ENCODE data around the gene ANKRD13D. TPM values are rescaled to one million over a fixed set of nuclear protein-coding genes. Genes with fewer than 3 reads are reported as not detected.

ANKRD13D gene
- total RNA-seq, 1 experiment from 2014 or later, result 79.6 TPM

- Histone ChIP-seq H2AFZ (peak overlapping the region; percentile 89), H3K9me2 (ENCODE audit: insufficient read depth) (no peaks in the 10 kb centered on the region), H3K27me3 (ENCODE audit: insufficient read depth, low read depth) (no peaks in the 10 kb centered on the region), H3F3A (ENCODE audit: insufficient read depth, low read depth) (peaks cover 50% of the 10 kb centered on the region), H3K27ac (peak overlapping the region; percentile 83), H3K36me3 (ENCODE audit: low read depth) (peaks cover 14% of the 10 kb centered on the region; the same call in 1 of the 2 replicates), H3K9me3 (ENCODE audit: insufficient read depth, low read depth) (no peaks in the 10 kb centered on the region), H3K79me2 (ENCODE audit: low read depth) (peaks cover 30% of the 10 kb centered on the region), H3K4me1 (replicated peaks; ENCODE audit: insufficient read depth) (peaks cover 47% of the 10 kb centered on the region), H3K4me2 (peak overlapping the region; percentile 84), H4K20me1 (ENCODE audit: insufficient read depth) (no peaks in the 10 kb centered on the region), H3K4me3 (peak overlapping the region; percentile 98)
- TF ChIP-seq CTCF (conservative IDR thresholded peaks at IDR 0.05) (no peak; the same call in 1 of the 2 replicates), EZH2 (IDR thresholded peaks at IDR 0.05; ENCODE audit: low read depth) (no peak)
- intact Hi-C loops (cut with micrococcal nuclease; ENCODE audit: unreplicated experiment), result loop anchor here (1.0 to 2.0 kb wide), 3 partner anchors 14 to 29 kb away; partner anchors contain the start of gene SSH3
- CTCF ChIA-PET, result interaction anchor here (0.5 to 0.7 kb wide), 2 partner anchors 22 to 93 kb away, joined by 3 read pairs; no protein-coding TSS in a partner anchor
- BruUV-seq (replicated peaks), result TSS peak; percentile 4
- POLR2A ChIA-PET (ENCODE audit: unreplicated experiment), result interaction anchor here (0.5 to 1.0 kb wide), 12 partner anchors 13 to 286 kb away, joined by 3 to 10 read pairs (median 4); partner anchors contain the start of gene SSH3
- peak; percentile 79 to 92 for DNase-seq
Observed at GRCh38 chr11:67288452-67289225, 464 bp upstream of the ANKRD13D start.

GRCh38 chr11:67289651-67290479 is 762 bp downstream of the ANKRD13D start:
- Histone ChIP-seq H3K9me2 (ENCODE audit: insufficient read depth) (no peaks in the 10 kb centered on the region), H3K4me3 (peak overlapping the region; percentile 81), H2AFZ (peak overlapping the region; percentile 65), H3K27me3 (ENCODE audit: insufficient read depth, low read depth) (no peaks in the 10 kb centered on the region), H3K9me3 (ENCODE audit: insufficient read depth, low read depth) (no peaks in the 10 kb centered on the region; the same call in 1 of the 2 replicates), H3K4me1 (replicated peaks; ENCODE audit: insufficient read depth) (peaks cover 54% of the 10 kb centered on the region), H3K36me3 (ENCODE audit: low read depth) (peaks cover 26% of the 10 kb centered on the region), H3F3A (ENCODE audit: insufficient read depth, low read depth) (peaks cover 61% of the 10 kb centered on the region), H3K4me2 (peak overlapping the region; percentile 98), H3K79me2 (ENCODE audit: low read depth) (peaks cover 42% of the 10 kb centered on the region), H4K20me1 (ENCODE audit: insufficient read depth) (no peaks in the 10 kb centered on the region), H3K27ac (0 out of 2 replicates have a peak overlapping the region, but pooled peaks have one; percentile 4)
- ChIA-PET POLR2A (ENCODE audit: unreplicated experiment) (no interaction called here), CTCF (interaction anchor here (0.7 kb wide), 1 partner anchor 13 kb away, joined by 10 read pairs; no protein-coding TSS in a partner anchor)
- no peak for DNase-seq
- intact Hi-C loops (cut with micrococcal nuclease; ENCODE audit: unreplicated experiment), result loop anchor here (2.0 kb wide), 2 partner anchors 13 to 23 kb away; partner anchors contain the start of gene SSH3
- no TSS peak for BruUV-seq (replicated peaks)
- TF ChIP-seq EZH2 (IDR thresholded peaks at IDR 0.05; ENCODE audit: low read depth), result no peak
- TF ChIP-seq CTCF (conservative IDR thresholded peaks at IDR 0.05), result no peak

- ChIA-PET POLR2A (ENCODE audit: unreplicated experiment) (no interaction called here), CTCF (no interaction called here)
- Histone ChIP-seq H3F3A (ENCODE audit: insufficient read depth, low read depth) (peaks cover 62% of the 10 kb centered on the region), H3K27ac (no peak overlapping the region), H3K36me3 (ENCODE audit: low read depth) (peaks cover 35% of the 10 kb centered on the region), H3K4me3 (0 out of 2 replicates have a peak overlapping the region, but pooled peaks have one; percentile 81), H3K4me2 (peak overlapping the region; percentile 98), H3K9me2 (ENCODE audit: insufficient read depth) (no peaks in the 10 kb centered on the region), H3K4me1 (replicated peaks; ENCODE audit: insufficient read depth) (peaks cover 54% of the 10 kb centered on the region), H3K79me2 (ENCODE audit: low read depth) (peaks cover 51% of the 10 kb centered on the region), H4K20me1 (ENCODE audit: insufficient read depth) (no peaks in the 10 kb centered on the region), H2AFZ (no peak overlapping the region), H3K27me3 (ENCODE audit: insufficient read depth, low read depth) (no peaks in the 10 kb centered on the region), H3K9me3 (ENCODE audit: insufficient read depth, low read depth) (peaks cover 4% of the 10 kb centered on the region)
- no peak for TF ChIP-seq EZH2 (IDR thresholded peaks at IDR 0.05; ENCODE audit: low read depth)
- TF ChIP-seq CTCF (conservative IDR thresholded peaks at IDR 0.05), result no peak
- no peak for DNase-seq
- intact Hi-C loops (cut with micrococcal nuclease; ENCODE audit: unreplicated experiment), result no loop called here
- BruUV-seq (replicated peaks), result no TSS peak
Observed at GRCh38 chr11:67290801-67291200, 1.7 kb downstream of the ANKRD13D start.

All from PC-9 (cell line).